ENCODE measurements around the gene NUP214.

- TF ChIP-seq CTCF (IDR thresholded peaks at IDR 0.05; ENCODE audit: low read depth, low read length, poor library complexity, severe bottlenecking) (no peak), EZH2phosphoT487 (IDR thresholded peaks at IDR 0.05; ENCODE audit: borderline replicate concordance, low read length) (no peak)
These were observed 43.5 kb upstream of the NUP214 start for GRCh38 chr9:131081868-131082267.
